Coronary artery (tissue), 2 donors: Measurements from ENCODE around the gene FBXO5.
A peak's percentile ranks its signal among the peaks of the same experiment; 100 is the strongest.
"Not testable (repeated sequence)": the region's sequence is repeated elsewhere in the genome, so short reads cannot be mapped to it uniquely, and the experiment has no call there.

ENCODE experiments used
- DNase-seq: peaks from one replicate; pipeline ENCODE4 v3.0.0-alpha.2; 2017; ENCODE audit warnings: low spot score
- H3K27ac ChIP-seq, 2 donors: fragments of 200-600 bp; sonication (generic); one replicate each; pipeline ENCODE4 v1.5.1; 2016 to 2019
- H3K4me3 ChIP-seq: fragments of 200-600 bp; sonication (generic); 2 replicates; pipeline ENCODE4 v1.5.1; 2016; ENCODE audit warnings: mild to moderate bottlenecking, moderate library complexity
- CTCF ChIP-seq: fragments of 200-600 bp; sonication (generic); IDR thresholded peaks from one replicate; pipeline ENCODE4 v1.5.1; 2019; ENCODE audit warnings: antibody characterized with exemption

The FBXO5 gene

GRCh38 chr6:153002613-153003365 lies 19.9 kb upstream of the FBXO5 start, which contains the start of gene MTRF1L:
MTRF1L (minus strand) TSS chr6:153002709; CDS start chr6:153002685, 24 bp downstream.
- peak; percentile 97 for DNase-seq
- TF ChIP-seq CTCF: no peak
- Histone ChIP-seq H3K4me3 (peak within 1 kb of the TSS; percentile 84), H3K27ac (peak within 1 kb of the TSS; percentile 80 to 88)

- Histone ChIP-seq H3K27ac (peak overlapping the region; percentile 80 to 88), H3K4me3 (peak overlapping the region; percentile 84)
- no peak for DNase-seq
- no peak for TF ChIP-seq CTCF
Observed at GRCh38 chr6:153001767-153002612, 19.1 kb upstream of the FBXO5 start.

GRCh38 chr6:153000790-153001189 lies 17.9 kb upstream of the FBXO5 start:
- peak overlapping the region; percentile 84 for H3K4me3 ChIP-seq
- H3K27ac ChIP-seq, DNase-seq: not testable (repeated sequence)

GRCh38 chr6:153000243-153000642 lies 17.4 kb upstream of the FBXO5 start:
- Histone ChIP-seq H3K27ac (no peak overlapping the region), H3K4me3 (no peak overlapping the region)
- no peak for DNase-seq
- no peak for TF ChIP-seq CTCF

- H3K27ac ChIP-seq, DNase-seq, H3K4me3 ChIP-seq: not testable (repeated sequence)
Observed at GRCh38 chr6:152999538-152999937, 16.7 kb upstream of the FBXO5 start.

GRCh38 chr6:152993847-152994246 lies 11.0 kb upstream of the FBXO5 start:
- no peak for TF ChIP-seq CTCF
- H3K27ac ChIP-seq: no peak overlapping the region
- DNase-seq: no peak
- no peak overlapping the region for H3K4me3 ChIP-seq

- Histone ChIP-seq H3K4me3 (no peak overlapping the region), H3K27ac (no peak overlapping the region)
- DNase-seq: no peak
- TF ChIP-seq CTCF: no peak
Observed at GRCh38 chr6:152993431-152993830, 10.6 kb upstream of the FBXO5 start.

GRCh38 chr6:152986978-152987377 lies 4.1 kb upstream of the FBXO5 start:
- no peak for DNase-seq
- Histone ChIP-seq H3K4me3 (no peak overlapping the region), H3K27ac (no peak overlapping the region)
- TF ChIP-seq CTCF: no peak

- H3K4me3 ChIP-seq, DNase-seq: not testable (repeated sequence)
- peak overlapping the region in 1 of 2 donors; percentile 87 for H3K27ac ChIP-seq
Observed at GRCh38 chr6:152985300-152985699, 2.5 kb upstream of the FBXO5 start.
